ENCODE measurements around the gene ARMH4. TPM values are rescaled to one million over a fixed set of nuclear protein-coding genes. Genes with fewer than 3 reads are reported as not detected.
A peak's percentile ranks its signal among the peaks of the same experiment; 100 is the strongest.

The ARMH4 gene
- total RNA-seq, 1 donor from 2014 or later = 54.2 TPM

- no peak for DNase-seq (ENCODE audit: low spot score in 2 of 2)
Measured at GRCh38 chr14:58104808-58105207, 47.2 kb downstream of the ARMH4 start.

GRCh38 chr14:58100735-58101368, 51.2 kb downstream of the ARMH4 start:
- no peak for FAIRE-seq
- DNase-seq (ENCODE audit: low spot score in 2 of 2) = no peak

More at GRCh38 chr14:58104808-58105207, 47.2 kb downstream of the ARMH4 start:
- FAIRE-seq = no peak

- no peak for FAIRE-seq
- DNase-seq (ENCODE audit: low spot score in 2 of 2) = no peak
Measured at GRCh38 chr14:58099682-58100081, 52.3 kb downstream of the ARMH4 start.

- no peak for DNase-seq (ENCODE audit: low spot score in 2 of 2)
- no peak for FAIRE-seq
Measured at GRCh38 chr14:58098507-58098906, 53.5 kb downstream of the ARMH4 start.

- FAIRE-seq (no peak), DNase-seq (ENCODE audit: low spot score in 2 of 2) (no peak)
Measured at GRCh38 chr14:58096731-58097130, 55.3 kb downstream of the ARMH4 start.

GRCh38 chr14:58091883-58092630, 60.0 kb downstream of the ARMH4 start:
- DNase-seq (ENCODE audit: low spot score in 2 of 2) (no peak), FAIRE-seq (no peak)

GRCh38 chr14:58089612-58090011, 62.4 kb downstream of the ARMH4 start:
- DNase-seq (ENCODE audit: low spot score in 2 of 2) (no peak), FAIRE-seq (no peak)

- no peak for DNase-seq (ENCODE audit: low spot score in 2 of 2)
- FAIRE-seq = no peak
Measured at GRCh38 chr14:58088961-58089360, 63.1 kb downstream of the ARMH4 start.

GRCh38 chr14:58085877-58086276, 66.1 kb downstream of the ARMH4 start:
- DNase-seq (ENCODE audit: low spot score in 2 of 2) = no peak
- FAIRE-seq = no peak

- FAIRE-seq = no peak
- DNase-seq (ENCODE audit: low spot score in 2 of 2) = peak in 1 of 2 donors; percentile 35
Measured at GRCh38 chr14:58082491-58083098, 69.4 kb downstream of the ARMH4 start.

GRCh38 chr14:58082011-58082410, 70.0 kb downstream of the ARMH4 start:
- DNase-seq (ENCODE audit: low spot score in 2 of 2) (no peak), FAIRE-seq (no peak)

- FAIRE-seq (no peak), DNase-seq (ENCODE audit: low spot score in 2 of 2) (no peak)
Measured at GRCh38 chr14:58078471-58078870, 73.5 kb downstream of the ARMH4 start.

GRCh38 chr14:58078068-58078467, 73.9 kb downstream of the ARMH4 start:
- FAIRE-seq = no peak
- no peak for DNase-seq (ENCODE audit: low spot score in 2 of 2)

GRCh38 chr14:58077621-58078020, 74.4 kb downstream of the ARMH4 start:
- FAIRE-seq (no peak), DNase-seq (ENCODE audit: low spot score in 2 of 2) (no peak)

- DNase-seq (ENCODE audit: low spot score in 2 of 2) = no peak
- FAIRE-seq = no peak
Measured at GRCh38 chr14:58073516-58073915, 78.5 kb downstream of the ARMH4 start.

GRCh38 chr14:58072288-58073071, 79.5 kb downstream of the ARMH4 start:
- DNase-seq (ENCODE audit: low spot score in 2 of 2) (peak; percentile 8 to 32), FAIRE-seq (no peak)

- FAIRE-seq (no peak), DNase-seq (ENCODE audit: low spot score in 2 of 2) (no peak)
Measured at GRCh38 chr14:58071341-58071740, 80.7 kb downstream of the ARMH4 start.

- no peak for FAIRE-seq
- DNase-seq (ENCODE audit: low spot score in 2 of 2) = no peak
Measured at GRCh38 chr14:58068306-58068705, 83.7 kb downstream of the ARMH4 start.

- DNase-seq (ENCODE audit: low spot score in 2 of 2) (no peak), FAIRE-seq (no peak)
Measured at GRCh38 chr14:58066115-58066514, 85.9 kb downstream of the ARMH4 start.

GRCh38 chr14:58061581-58061980, 90.4 kb downstream of the ARMH4 start:
- FAIRE-seq (no peak), DNase-seq (ENCODE audit: low spot score in 2 of 2) (no peak)

- DNase-seq (ENCODE audit: low spot score in 2 of 2) = no peak
- FAIRE-seq = no peak
Measured at GRCh38 chr14:58060898-58061297, 91.1 kb downstream of the ARMH4 start.

Data from frontal cortex (tissue), 4 donors.